Measurements from ENCODE around the gene CSNK1E. TPM values are rescaled to one million over a fixed set of nuclear protein-coding genes. Genes with fewer than 3 reads are reported as not detected.

CSNK1E gene
- total RNA-seq, 4 donors from 2014 or later, result 142 to 258 (median 163) TPM

DNA sequence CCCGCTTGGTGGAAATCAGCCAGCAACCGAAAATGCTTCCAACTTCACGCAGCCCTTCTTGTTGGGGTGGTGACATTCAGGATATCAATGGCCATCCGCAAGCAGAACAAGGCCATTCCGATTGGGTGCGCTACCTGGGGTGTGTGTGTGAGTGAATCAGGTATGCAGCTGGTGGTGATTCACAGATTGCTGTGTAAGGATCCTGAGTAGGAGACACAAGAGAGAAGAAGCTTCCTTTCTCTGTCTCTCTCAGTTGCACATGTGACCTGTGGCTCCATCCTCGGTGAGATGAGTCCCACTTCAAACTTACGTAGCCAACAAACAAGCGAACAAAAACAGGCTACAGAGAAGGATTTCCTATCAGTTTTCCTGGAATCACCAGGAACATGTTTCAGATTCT is 34.8 kb downstream of the CSNK1E start:
- no peak for DNase-seq (ENCODE audit: low spot score in 2 of 2)
- TF ChIP-seq, protein P1, sequence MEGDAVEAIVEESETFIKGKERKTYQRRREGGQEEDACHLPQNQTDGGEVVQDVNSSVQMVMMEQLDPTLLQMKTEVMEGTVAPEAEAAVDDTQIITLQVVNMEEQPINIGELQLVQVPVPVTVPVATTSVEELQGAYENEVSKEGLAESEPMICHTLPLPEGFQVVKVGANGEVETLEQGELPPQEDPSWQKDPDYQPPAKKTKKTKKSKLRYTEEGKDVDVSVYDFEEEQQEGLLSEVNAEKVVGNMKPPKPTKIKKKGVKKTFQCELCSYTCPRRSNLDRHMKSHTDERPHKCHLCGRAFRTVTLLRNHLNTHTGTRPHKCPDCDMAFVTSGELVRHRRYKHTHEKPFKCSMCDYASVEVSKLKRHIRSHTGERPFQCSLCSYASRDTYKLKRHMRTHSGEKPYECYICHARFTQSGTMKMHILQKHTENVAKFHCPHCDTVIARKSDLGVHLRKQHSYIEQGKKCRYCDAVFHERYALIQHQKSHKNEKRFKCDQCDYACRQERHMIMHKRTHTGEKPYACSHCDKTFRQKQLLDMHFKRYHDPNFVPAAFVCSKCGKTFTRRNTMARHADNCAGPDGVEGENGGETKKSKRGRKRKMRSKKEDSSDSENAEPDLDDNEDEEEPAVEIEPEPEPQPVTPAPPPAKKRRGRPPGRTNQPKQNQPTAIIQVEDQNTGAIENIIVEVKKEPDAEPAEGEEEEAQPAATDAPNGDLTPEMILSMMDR (IDR thresholded peaks at IDR 0.05), result no peak
- no peak for TF ChIP-seq POLR2A (IDR thresholded peaks at IDR 0.05)
- 86 to 90% methylated on average over 9 of the region's 9 CpGs for WGBS, 2 donors
- intact Hi-C loops (cut with DNase I; ENCODE audit: low total_unique reads), result no loop called here
- H3K4me3 ChIP-seq (ENCODE audit: low read depth, poor library complexity, severe bottlenecking), result no peak overlapping the region

GRCh38 chr22:38276166-38276565 is 41.1 kb downstream of the CSNK1E start:
- no peak for DNase-seq (ENCODE audit: low spot score in 2 of 2)
- H3K4me3 ChIP-seq (ENCODE audit: low read depth, poor library complexity, severe bottlenecking), result no peak overlapping the region
- TF ChIP-seq POLR2A (IDR thresholded peaks at IDR 0.05), result no peak
- TF ChIP-seq, protein P1 (IDR thresholded peaks at IDR 0.05), result no peak
- WGBS, 2 donors, result 63 to 74% methylated on average over 2 of the region's 2 CpGs
- intact Hi-C loops (cut with DNase I; ENCODE audit: low total_unique reads), result loop anchor here (5.0 kb wide), 1 partner anchor 36 kb away; no protein-coding TSS in a partner anchor

DNA sequence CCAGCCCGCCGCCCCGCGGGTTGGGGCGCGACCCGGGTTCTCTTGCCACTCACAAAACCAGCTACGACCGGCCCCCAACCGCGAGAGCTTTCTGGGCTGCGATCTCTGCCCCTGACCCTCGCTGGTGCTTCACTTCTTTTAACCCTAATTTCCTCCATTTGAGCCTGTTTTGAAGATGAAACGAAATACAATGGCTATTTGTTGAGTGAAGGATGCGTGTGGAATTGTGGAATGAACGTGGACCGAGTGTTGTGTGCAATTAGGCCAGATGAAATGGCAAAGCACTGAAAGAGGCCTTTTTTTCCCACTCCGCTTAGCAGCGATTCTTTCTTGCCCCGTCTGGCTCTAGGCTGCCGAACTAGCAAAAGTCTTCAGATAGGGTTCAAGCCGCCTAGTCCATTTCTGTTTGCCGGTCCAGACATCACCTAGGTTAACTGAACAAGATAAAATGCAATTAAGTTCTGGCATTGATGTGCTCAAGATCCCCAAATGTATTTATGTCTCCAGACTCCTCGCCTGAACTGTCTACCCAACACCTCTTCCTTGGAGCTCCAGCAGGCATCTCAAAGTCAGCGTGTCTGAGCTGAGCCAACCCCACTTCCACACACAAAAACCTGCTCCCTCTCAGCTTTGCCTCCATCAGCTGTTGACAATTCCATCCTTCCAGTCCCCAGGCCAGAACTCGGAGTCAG is 44.0 kb downstream of the CSNK1E start:
- intact Hi-C loops (cut with DNase I; ENCODE audit: low total_unique reads), result no loop called here
- H3K4me3 ChIP-seq (ENCODE audit: low read depth, poor library complexity, severe bottlenecking), result peak overlapping the region; percentile 31
- DNase-seq (ENCODE audit: low spot score in 2 of 2), result no peak
- WGBS, 2 donors, result 14 to 15% methylated on average over 22 to 24 of the region's 26 CpGs
- TF ChIP-seq, protein P1 (IDR thresholded peaks at IDR 0.05), result no peak
- TF ChIP-seq POLR2A (IDR thresholded peaks at IDR 0.05), result no peak

DNA sequence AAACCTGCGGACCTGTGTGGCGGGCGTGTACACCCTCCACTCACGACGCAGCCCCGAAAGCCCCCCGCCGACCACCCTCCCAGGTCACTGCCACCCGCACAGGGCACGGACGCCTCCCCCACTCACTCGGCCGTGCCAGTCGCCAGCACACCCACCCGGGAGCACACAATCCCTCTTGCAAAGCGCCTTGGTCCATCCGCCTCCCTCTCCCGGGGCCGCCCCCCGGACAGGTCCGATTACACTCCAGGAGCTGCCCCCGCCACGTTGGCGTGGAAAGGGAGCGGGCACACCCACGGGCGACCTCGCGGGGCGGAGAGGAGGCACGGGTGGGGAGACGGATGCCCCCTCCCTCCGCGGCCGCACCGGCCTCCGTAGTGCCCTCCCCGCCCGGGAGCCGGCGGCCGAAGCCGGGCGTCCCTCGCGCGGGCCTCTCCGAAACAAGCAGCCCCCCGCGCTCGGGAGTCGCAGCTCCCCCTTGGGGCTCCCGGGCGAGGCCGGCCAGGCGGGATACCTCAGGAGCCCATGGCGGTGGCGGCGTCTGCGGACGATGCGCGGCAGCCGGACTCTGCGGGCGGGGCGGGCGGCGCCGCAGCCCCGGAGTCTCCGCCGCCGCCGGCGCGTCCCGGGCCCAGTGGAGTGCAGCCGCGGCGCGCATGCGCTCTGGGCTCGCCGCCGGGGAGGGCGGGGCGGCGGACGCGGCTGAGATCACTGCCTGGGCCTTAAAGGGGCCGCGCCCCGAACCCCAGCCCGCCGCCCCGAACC is 44.7 kb downstream of the CSNK1E start, which contains the start of gene TMEM184B:
TMEM184B (minus strand) TSS at position 638 of the 762 bp plus-strand sequence. CDS start 25,049 bp downstream, outside the sequence.
- TF ChIP-seq POLR2A (IDR thresholded peaks at IDR 0.05), result peak in 1 of 2 donors; percentile 41
- TF ChIP-seq, protein P1 (IDR thresholded peaks at IDR 0.05), result no peak
- WGBS, 2 donors, result 1% methylated on average over 17 of the region's 97 CpGs; no CpG with 5 or more reads in 1 of the 2 donors
- DNase-seq (ENCODE audit: low spot score in 2 of 2), result peak; percentile 43 to 95
- H3K4me3 ChIP-seq (ENCODE audit: low read depth, poor library complexity, severe bottlenecking), result peak within 1 kb of the TSS; percentile 81
- intact Hi-C loops (cut with DNase I; ENCODE audit: low total_unique reads), result no loop called here

DNA sequence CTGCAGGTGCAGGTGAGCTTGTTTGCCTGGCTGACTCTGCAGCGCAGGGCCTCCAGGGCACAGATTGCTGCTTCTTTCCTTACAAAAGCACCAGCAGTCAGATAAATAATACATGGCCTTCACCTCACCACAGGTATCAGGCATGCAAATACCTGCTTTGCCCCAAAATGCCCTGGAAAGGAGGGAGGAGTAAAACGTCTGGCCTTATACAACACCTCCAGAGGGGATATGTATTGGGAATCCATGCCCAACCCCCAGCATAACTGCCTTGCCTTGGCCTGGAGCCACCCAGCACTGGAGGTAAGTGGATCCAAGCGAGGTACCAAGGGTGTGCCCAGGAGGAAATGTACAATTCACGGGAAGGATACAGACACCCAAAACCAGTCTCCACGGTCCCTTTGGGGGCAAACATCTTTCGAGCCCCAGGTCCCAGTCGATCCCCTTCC is 45.3 kb downstream of the CSNK1E start:
- WGBS, 2 donors, result 5 to 8% methylated on average over 3 to 7 of the region's 7 CpGs
- TF ChIP-seq, protein P1 (IDR thresholded peaks at IDR 0.05), result no peak
- TF ChIP-seq POLR2A (IDR thresholded peaks at IDR 0.05), result no peak
- intact Hi-C loops (cut with DNase I; ENCODE audit: low total_unique reads), result no loop called here
- peak overlapping the region; percentile 81 for H3K4me3 ChIP-seq (ENCODE audit: low read depth, poor library complexity, severe bottlenecking)
- peak in 1 of 2 donors; percentile 49 for DNase-seq (ENCODE audit: low spot score in 2 of 2)
